A549 (cell line): ENCODE data around the gene FAAP100.

ENCODE experiments used
- POLR2A ChIP-seq: IDR thresholded peaks from 2 replicates; pipeline ENCODE4 v1.6.1; 2012; ENCODE audit warnings: mild to moderate bottlenecking, low read length
- RFX5 ChIP-seq: fragments of 450-650 bp; IDR thresholded peaks from 2 replicates; pipeline ENCODE4 v1.7.1; 2014; ENCODE audit warnings: antibody characterized with exemption, mild to moderate bottlenecking, moderate library complexity

- TF ChIP-seq POLR2A (peak; percentile 36), RFX5 (no peak)
Measured at GRCh38 chr17:81508639-81509206, 43.4 kb downstream of the FAAP100 start.
